Measurements from ENCODE around the gene PLXNB2. TPM values are rescaled to one million over a fixed set of nuclear protein-coding genes. Genes with fewer than 3 reads are reported as not detected.

The PLXNB2 gene
- total RNA-seq, 4 donors from 2014 or later: 115 to 218 (median 154) TPM

DNA sequence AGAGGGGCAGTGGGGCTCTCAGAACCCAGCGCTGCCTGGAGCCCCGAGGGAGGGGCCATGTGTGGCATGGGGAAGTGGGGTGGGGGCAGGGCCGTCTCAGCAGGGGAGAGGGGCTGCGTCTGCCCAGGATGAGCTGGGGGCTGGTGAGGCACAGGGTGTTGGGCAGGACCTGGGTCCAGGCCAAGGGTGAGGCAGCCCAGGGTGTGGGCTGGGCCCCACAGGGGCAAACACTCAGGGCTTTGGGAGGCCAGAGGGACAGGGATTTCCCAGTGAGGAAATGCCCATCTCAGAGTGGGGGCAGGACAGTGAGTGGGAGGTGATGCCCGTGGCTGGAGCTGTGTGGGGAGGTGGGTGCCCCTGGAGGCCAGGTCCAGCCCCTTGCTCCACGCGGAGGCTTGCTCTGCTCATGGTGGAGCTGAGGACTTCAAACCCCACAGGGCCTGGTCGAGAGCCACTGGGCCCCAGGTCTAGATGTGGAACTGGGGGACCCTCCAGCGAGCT lies 5.4 kb downstream of the PLXNB2 start:
- Histone ChIP-seq H3K4me1 (peaks cover 86 to 100% (median 97%) of the 10 kb centered on the region in 4 donors), H3K27me3 (no peaks in the 10 kb centered on the region), H3K4me3 (peak overlapping the region in 3 of 4 donors; percentile 13 to 31 (median 20)), H3K36me3 (no peaks in the 10 kb centered on the region), H3K9me3 (no peaks in the 10 kb centered on the region), H3K27ac (replicated peaks in 1 of 4) (peak overlapping the region; percentile 87 to 93 (median 91))
- 41% methylated on average over 8 of the region's 9 CpGs for WGBS
- intact Hi-C loops (cut with DNase I): no loop called here
- TF ChIP-seq, protein P1, sequence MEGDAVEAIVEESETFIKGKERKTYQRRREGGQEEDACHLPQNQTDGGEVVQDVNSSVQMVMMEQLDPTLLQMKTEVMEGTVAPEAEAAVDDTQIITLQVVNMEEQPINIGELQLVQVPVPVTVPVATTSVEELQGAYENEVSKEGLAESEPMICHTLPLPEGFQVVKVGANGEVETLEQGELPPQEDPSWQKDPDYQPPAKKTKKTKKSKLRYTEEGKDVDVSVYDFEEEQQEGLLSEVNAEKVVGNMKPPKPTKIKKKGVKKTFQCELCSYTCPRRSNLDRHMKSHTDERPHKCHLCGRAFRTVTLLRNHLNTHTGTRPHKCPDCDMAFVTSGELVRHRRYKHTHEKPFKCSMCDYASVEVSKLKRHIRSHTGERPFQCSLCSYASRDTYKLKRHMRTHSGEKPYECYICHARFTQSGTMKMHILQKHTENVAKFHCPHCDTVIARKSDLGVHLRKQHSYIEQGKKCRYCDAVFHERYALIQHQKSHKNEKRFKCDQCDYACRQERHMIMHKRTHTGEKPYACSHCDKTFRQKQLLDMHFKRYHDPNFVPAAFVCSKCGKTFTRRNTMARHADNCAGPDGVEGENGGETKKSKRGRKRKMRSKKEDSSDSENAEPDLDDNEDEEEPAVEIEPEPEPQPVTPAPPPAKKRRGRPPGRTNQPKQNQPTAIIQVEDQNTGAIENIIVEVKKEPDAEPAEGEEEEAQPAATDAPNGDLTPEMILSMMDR (IDR thresholded peaks at IDR 0.05): no peak
- no peak for TF ChIP-seq EP300 (IDR thresholded peaks at IDR 0.05)
- DNase-seq (ENCODE audit: extremely low spot score): no peak

DNA sequence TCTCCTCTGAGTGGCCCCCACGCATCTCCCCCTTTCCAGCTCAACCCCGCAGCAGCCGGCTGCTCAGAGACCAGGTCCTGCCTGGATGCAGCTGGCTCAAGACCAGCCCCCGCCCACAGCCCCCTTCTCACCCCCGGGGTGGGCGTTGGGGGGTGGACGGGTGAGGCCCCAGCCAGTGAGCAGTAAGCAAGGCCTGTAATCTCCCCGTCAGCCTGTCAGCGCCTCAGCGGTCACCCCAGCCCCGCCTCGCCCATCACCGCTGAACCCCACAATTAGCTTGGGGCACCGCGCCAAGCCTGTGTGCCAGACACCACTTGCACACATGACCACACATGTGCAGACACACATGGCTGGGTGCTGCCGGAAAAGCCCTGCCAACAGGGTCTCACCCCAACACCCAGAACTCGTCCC lies 5.9 kb downstream of the PLXNB2 start:
- Histone ChIP-seq H3K27ac (replicated peaks in 1 of 4) (peak overlapping the region; percentile 87 to 93 (median 91)), H3K4me3 (peak overlapping the region; percentile 2 to 31 (median 16)), H3K27me3 (no peaks in the 10 kb centered on the region), H3K4me1 (peaks cover 92 to 100% (median 100%) of the 10 kb centered on the region in 4 donors), H3K9me3 (no peaks in the 10 kb centered on the region), H3K36me3 (no peaks in the 10 kb centered on the region)
- TF ChIP-seq POLR2AphosphoS5 (IDR thresholded peaks at IDR 0.05) (no peak), POLR2A (IDR thresholded peaks at IDR 0.05; ENCODE audit: low read depth) (no peak), EP300 (IDR thresholded peaks at IDR 0.05) (no peak)
- TF ChIP-seq, protein P1 (IDR thresholded peaks at IDR 0.05): no peak
- no peak for DNase-seq (ENCODE audit: extremely low spot score)
- 53% methylated on average over 14 of the region's 17 CpGs for WGBS
- intact Hi-C loops (cut with DNase I): no loop called here

DNA sequence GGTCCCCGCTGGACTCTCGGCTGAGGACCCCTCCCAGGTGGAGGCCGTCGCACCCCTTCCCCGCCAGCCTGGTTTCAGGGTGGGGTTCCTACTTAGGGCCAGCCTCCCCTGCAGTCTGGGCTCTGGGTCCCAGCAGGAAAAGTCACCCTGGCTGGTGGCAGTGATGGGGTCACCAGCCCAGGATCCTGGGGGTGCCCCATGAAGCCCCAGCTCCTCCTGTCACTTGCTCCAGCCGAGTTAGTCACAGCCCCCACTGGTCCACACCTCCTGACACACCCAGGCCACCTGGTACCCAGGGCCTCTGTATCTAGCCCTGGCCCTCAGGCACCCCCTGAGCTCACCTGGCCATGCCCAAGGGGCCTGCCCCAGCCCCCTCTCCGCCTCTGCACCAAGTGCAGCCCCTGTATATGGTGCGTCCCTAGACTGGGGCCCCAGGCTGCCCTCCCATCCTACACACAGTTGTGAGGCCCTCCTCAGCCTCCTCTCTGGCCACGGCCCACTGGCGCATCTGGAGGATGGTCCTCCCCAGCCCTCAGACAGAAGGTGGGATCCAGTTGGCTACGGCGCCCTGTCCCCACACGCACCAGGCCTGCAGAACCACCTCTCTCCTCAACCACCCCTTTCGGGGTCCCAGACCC lies 6.7 kb downstream of the PLXNB2 start:
- intact Hi-C loops (cut with DNase I): no loop called here
- H3K4me3 ChIP-seq: peak overlapping the region; percentile 37 to 55 (median 42)
- peak overlapping the region; percentile 87 to 93 (median 91) for H3K27ac ChIP-seq (replicated peaks in 1 of 4)
- peaks cover 93 to 100% (median 100%) of the 10 kb centered on the region in 4 donors for H3K4me1 ChIP-seq
- TF ChIP-seq, protein P1 (IDR thresholded peaks at IDR 0.05): no peak
- TF ChIP-seq EP300 (IDR thresholded peaks at IDR 0.05) (no peak), POLR2A (IDR thresholded peaks at IDR 0.05; ENCODE audit: low read depth) (no peak), POLR2AphosphoS5 (IDR thresholded peaks at IDR 0.05) (no peak)
- no peaks in the 10 kb centered on the region for H3K27me3 ChIP-seq
- WGBS: 70% methylated on average over 2 of the region's 14 CpGs
- no peaks in the 10 kb centered on the region for H3K36me3 ChIP-seq
- no peaks in the 10 kb centered on the region for H3K9me3 ChIP-seq
- no peak for DNase-seq (ENCODE audit: extremely low spot score)

DNA sequence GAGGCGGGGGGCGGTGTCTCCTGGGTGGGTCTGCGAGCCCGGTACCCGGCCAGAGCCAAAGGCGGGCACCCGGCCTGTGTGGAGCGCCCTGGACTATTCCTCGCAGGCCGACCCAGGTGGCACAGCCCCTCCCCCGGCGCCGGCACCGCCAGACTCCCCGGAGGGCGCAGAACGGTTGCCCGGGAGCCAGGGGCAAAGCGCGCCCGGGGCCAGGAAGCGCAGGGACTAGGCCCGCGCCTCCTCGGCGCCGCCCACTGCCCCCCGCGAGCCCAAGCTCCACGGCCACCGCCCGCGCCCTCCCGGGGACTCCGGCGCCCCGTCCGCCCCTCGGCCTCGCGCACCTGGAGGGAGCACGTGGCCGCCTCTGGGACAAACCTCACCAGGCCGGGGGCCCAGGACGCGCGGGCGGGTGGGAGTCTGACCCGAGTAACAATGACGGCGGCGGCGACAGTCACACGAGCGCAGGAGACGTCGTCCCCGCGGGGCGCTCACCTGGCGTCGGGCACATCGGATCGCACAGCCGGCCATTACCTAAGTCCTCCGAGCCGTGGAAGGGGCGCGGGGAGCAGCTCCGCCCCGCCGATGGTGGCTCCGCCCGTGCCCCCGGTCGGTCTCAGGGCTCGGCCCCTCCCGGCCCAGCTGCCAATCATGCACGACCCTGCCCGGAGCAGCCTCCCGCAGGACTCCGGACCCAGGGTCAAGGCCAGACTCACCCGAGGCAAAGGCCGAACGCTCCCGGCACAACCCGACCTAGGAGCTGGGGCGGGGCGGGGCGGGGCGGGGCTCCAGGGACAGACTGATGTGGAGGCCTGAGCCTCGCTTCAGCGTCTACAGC lies 7.4 kb downstream of the PLXNB2 start:
- peaks cover 86 to 100% (median 100%) of the 10 kb centered on the region in 4 donors for H3K4me1 ChIP-seq
- no peak for DNase-seq (ENCODE audit: extremely low spot score)
- WGBS: no CpG with 5 or more reads among the region's 93 CpGs
- peak overlapping the region; percentile 37 to 55 (median 42) for H3K4me3 ChIP-seq
- no peaks in the 10 kb centered on the region for H3K27me3 ChIP-seq
- TF ChIP-seq POLR2A (IDR thresholded peaks at IDR 0.05; ENCODE audit: low read depth) (no peak), EP300 (IDR thresholded peaks at IDR 0.05) (no peak), POLR2AphosphoS5 (IDR thresholded peaks at IDR 0.05) (no peak)
- TF ChIP-seq, protein P1 (IDR thresholded peaks at IDR 0.05): no peak
- H3K9me3 ChIP-seq: no peaks in the 10 kb centered on the region
- H3K36me3 ChIP-seq: no peaks in the 10 kb centered on the region
- intact Hi-C loops (cut with DNase I): no loop called here
- H3K27ac ChIP-seq (replicated peaks in 1 of 4): peak overlapping the region; percentile 61 to 93 (median 75)
